Ovary (tissue), 3 donors: Measurements from ENCODE around the gene KCNC2.

Experiments
- EP300 ChIP-seq: sonication (generic); formaldehyde crosslinking; IDR thresholded peaks from one replicate; pipeline ENCODE4 v1.6.1; 2017; ENCODE audit warnings: antibody characterized with exemption
- POLR2A ChIP-seq: fragments of 450-650 bp; IDR thresholded peaks from one replicate; pipeline ENCODE4 v1.6.1; 2017; ENCODE audit warnings: antibody characterized with exemption, mild to moderate bottlenecking, moderate library complexity
- TF ChIP-seq, protein P1 (sequence below), 3 donors: fragments of 450-650 bp in 2 of 3; fragments of 200-600 bp in 1 of 3; IDR thresholded peaks; one replicate each; pipeline versions ENCODE4 v1.5.1 to v1.8.0; 2016 to 2022; ENCODE audit warnings: antibody characterized with exemption in 3 of 3, mild to moderate bottlenecking in 1 of 3
- donor health status: DM: no; HTN: no; CAD: no.

DNA sequence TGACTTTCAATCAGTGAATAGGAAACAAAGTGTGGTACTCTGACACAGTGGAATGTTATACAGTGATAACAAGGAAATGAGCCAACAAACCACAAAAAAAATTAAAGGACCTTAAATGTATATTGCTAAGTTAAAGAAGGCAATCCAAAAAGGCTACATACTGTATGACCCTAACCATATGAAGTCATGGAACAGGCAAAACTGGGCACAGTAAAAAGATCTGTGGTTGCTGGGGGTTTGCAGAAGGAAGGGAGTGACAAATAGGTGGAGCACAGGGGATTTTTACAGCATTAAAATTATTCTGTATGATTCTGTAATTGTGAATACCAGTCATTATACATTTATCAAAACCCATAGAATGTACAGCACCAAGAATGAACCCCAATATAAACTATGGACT, 112.6 kb downstream of the KCNC2 start:
- TF ChIP-seq POLR2A (no peak), EP300 (no peak)
- TF ChIP-seq, protein P1, sequence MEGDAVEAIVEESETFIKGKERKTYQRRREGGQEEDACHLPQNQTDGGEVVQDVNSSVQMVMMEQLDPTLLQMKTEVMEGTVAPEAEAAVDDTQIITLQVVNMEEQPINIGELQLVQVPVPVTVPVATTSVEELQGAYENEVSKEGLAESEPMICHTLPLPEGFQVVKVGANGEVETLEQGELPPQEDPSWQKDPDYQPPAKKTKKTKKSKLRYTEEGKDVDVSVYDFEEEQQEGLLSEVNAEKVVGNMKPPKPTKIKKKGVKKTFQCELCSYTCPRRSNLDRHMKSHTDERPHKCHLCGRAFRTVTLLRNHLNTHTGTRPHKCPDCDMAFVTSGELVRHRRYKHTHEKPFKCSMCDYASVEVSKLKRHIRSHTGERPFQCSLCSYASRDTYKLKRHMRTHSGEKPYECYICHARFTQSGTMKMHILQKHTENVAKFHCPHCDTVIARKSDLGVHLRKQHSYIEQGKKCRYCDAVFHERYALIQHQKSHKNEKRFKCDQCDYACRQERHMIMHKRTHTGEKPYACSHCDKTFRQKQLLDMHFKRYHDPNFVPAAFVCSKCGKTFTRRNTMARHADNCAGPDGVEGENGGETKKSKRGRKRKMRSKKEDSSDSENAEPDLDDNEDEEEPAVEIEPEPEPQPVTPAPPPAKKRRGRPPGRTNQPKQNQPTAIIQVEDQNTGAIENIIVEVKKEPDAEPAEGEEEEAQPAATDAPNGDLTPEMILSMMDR (IDR thresholded peaks at IDR 0.05) = no peak
